ENCODE results near the gene ENO1.

DNA sequence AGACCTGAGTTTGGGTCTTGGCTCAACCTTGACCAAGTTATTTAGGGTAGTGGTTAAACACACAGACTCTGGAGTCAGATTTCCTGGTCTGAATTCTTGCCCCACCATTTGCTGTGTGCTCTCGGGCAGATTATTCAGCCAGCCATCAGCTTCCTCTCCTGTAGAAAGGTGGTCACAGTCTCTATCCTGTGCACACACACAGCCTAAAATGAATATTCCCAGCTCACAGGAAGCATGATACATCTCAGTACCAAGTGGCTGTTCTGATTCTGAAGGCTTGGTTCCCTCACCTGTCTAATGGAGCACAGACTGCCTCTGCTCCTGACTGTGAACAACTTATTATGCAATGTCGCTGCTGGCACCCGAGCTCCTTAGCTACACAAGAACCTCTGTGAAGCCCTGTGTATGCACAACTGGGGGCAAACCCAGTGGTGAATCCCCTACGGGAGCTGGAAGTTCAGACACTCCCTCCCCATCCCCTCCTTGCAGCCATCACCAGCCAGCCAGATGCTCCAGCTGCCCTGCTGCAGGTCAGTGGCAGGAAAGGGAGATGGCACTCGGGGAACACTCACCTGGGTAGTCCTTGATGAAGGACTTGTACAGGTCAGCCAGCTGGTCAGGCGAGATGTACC is 13.7 kb downstream of the ENO1 start:
- TF ChIP-seq, protein P1, sequence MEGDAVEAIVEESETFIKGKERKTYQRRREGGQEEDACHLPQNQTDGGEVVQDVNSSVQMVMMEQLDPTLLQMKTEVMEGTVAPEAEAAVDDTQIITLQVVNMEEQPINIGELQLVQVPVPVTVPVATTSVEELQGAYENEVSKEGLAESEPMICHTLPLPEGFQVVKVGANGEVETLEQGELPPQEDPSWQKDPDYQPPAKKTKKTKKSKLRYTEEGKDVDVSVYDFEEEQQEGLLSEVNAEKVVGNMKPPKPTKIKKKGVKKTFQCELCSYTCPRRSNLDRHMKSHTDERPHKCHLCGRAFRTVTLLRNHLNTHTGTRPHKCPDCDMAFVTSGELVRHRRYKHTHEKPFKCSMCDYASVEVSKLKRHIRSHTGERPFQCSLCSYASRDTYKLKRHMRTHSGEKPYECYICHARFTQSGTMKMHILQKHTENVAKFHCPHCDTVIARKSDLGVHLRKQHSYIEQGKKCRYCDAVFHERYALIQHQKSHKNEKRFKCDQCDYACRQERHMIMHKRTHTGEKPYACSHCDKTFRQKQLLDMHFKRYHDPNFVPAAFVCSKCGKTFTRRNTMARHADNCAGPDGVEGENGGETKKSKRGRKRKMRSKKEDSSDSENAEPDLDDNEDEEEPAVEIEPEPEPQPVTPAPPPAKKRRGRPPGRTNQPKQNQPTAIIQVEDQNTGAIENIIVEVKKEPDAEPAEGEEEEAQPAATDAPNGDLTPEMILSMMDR (IDR thresholded peaks at IDR 0.05): no peak
- no peak for TF ChIP-seq POLR2A (IDR thresholded peaks at IDR 0.05)

Measured in upper lobe of left lung (tissue), 4 donors.